Suprapubic skin (tissue), 3 donors: ENCODE data around the gene KCNH1.

Source experiments
- POLR2AphosphoS5 ChIP-seq, 3 donors: sonication (generic); formaldehyde crosslinking; IDR thresholded peaks; one replicate each; pipeline ENCODE4 v1.6.1; 2017; ENCODE audit warnings: antibody characterized with exemption in 3 of 3
- TF ChIP-seq, protein P1 (sequence below), 2 donors: fragments of 200-600 bp in 1 of 2; fragments of 450-650 bp in 1 of 2; sonication (generic) in 1 of 2; IDR thresholded peaks; one replicate each; pipeline ENCODE4 v1.5.1; 2016 to 2019; ENCODE audit warnings: antibody characterized with exemption in 2 of 2, mild to moderate bottlenecking in 1 of 2, moderate library complexity in 1 of 2

DNA sequence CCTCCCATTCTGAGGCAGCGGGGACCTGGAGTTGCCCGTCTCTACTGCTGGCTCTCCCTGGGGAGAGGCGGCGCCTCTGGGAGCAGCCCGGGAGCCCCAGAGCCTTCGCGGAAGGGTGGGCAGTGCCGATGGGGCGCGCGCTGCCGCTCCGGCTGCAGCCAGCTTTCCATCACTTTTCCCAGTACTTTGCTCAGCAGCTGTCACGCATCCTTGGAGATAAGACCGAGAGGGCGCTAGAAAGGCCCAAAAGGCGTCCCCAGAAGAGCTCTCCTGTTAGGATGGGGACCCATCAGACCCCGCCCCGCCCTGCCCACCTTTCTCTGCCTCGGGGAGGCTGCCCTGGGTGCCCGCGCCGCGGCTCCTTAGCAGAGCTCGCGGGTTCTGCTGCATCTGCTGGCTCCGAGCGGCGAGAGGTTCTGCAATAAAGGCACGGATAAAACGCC lies 534 bp downstream of the KCNH1 start:
- no peak for TF ChIP-seq POLR2AphosphoS5 (IDR thresholded peaks at IDR 0.05)
- TF ChIP-seq, protein P1, sequence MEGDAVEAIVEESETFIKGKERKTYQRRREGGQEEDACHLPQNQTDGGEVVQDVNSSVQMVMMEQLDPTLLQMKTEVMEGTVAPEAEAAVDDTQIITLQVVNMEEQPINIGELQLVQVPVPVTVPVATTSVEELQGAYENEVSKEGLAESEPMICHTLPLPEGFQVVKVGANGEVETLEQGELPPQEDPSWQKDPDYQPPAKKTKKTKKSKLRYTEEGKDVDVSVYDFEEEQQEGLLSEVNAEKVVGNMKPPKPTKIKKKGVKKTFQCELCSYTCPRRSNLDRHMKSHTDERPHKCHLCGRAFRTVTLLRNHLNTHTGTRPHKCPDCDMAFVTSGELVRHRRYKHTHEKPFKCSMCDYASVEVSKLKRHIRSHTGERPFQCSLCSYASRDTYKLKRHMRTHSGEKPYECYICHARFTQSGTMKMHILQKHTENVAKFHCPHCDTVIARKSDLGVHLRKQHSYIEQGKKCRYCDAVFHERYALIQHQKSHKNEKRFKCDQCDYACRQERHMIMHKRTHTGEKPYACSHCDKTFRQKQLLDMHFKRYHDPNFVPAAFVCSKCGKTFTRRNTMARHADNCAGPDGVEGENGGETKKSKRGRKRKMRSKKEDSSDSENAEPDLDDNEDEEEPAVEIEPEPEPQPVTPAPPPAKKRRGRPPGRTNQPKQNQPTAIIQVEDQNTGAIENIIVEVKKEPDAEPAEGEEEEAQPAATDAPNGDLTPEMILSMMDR (IDR thresholded peaks at IDR 0.05) = no peak
